Superior temporal gyrus (tissue), 1 donor: ENCODE measurements around the gene KCNJ10.

ENCODE experiments used
- DNase-seq: peaks from one replicate; pipeline ENCODE4 v3.0.0-alpha.2; 2016; ENCODE audit errors: extremely low spot score

KCNJ10 gene

GRCh38 chr1:159991513-159991912 lies 78.4 kb downstream of the KCNJ10 start:
- DNase-seq: no peak

- no peak for DNase-seq
Observed at GRCh38 chr1:159990005-159990404, 80.0 kb downstream of the KCNJ10 start.

- no peak for DNase-seq
Observed at GRCh38 chr1:159989581-159989980, 80.4 kb downstream of the KCNJ10 start.

GRCh38 chr1:159988006-159988405 lies 82.0 kb downstream of the KCNJ10 start:
- DNase-seq: no peak

- no peak for DNase-seq
Observed at GRCh38 chr1:159987186-159987585, 82.8 kb downstream of the KCNJ10 start.

GRCh38 chr1:159986531-159986930 lies 83.4 kb downstream of the KCNJ10 start:
- DNase-seq: no peak

- DNase-seq: no peak
Observed at GRCh38 chr1:159986093-159986492, 83.9 kb downstream of the KCNJ10 start.

- DNase-seq: no peak
Observed at GRCh38 chr1:159985473-159985872, 84.5 kb downstream of the KCNJ10 start.

- DNase-seq: no peak
Observed at GRCh38 chr1:159983681-159984080, 86.3 kb downstream of the KCNJ10 start.

GRCh38 chr1:159982280-159982679 lies 87.7 kb downstream of the KCNJ10 start:
- no peak for DNase-seq

- no peak for DNase-seq
Observed at GRCh38 chr1:159981351-159982055, 88.5 kb downstream of the KCNJ10 start.

GRCh38 chr1:159980786-159981185 lies 89.2 kb downstream of the KCNJ10 start:
- DNase-seq: no peak

GRCh38 chr1:159980076-159980475 lies 89.9 kb downstream of the KCNJ10 start:
- DNase-seq: no peak

- no peak for DNase-seq
Observed at GRCh38 chr1:159979257-159979656, 90.7 kb downstream of the KCNJ10 start.

GRCh38 chr1:159978107-159978398 lies 91.9 kb downstream of the KCNJ10 start:
- DNase-seq: no peak

GRCh38 chr1:159977364-159978106 lies 92.4 kb downstream of the KCNJ10 start:
- no peak for DNase-seq

GRCh38 chr1:159974350-159974965 lies 95.5 kb downstream of the KCNJ10 start:
- DNase-seq: no peak

GRCh38 chr1:159973350-159973940 lies 96.5 kb downstream of the KCNJ10 start:
- DNase-seq: no peak

GRCh38 chr1:159972443-159973205 lies 97.3 kb downstream of the KCNJ10 start:
- no peak for DNase-seq

- DNase-seq: no peak
Observed at GRCh38 chr1:159970932-159971342, 99.0 kb downstream of the KCNJ10 start.

GRCh38 chr1:159968901-159969300 lies 101.1 kb downstream of the KCNJ10 start:
- DNase-seq: no peak

GRCh38 chr1:159965263-159965662 lies 104.7 kb downstream of the KCNJ10 start:
- DNase-seq: no peak
